NCI-H1417 (cell line): ENCODE results near the gene RALGAPB.
"Not testable (repeated sequence)": the region's sequence is repeated elsewhere in the genome, so short reads cannot be mapped to it uniquely, and the experiment has no call there.

Source experiments
- DNase-seq, 3 experiments: peaks; one replicate each; lab custom pipeline; 2025; lab: John Stamatoyannopoulos, UW

The RALGAPB gene

GRCh38 chr20:38497246-38497935 lies 24.7 kb downstream of the RALGAPB start:
- no peak for DNase-seq

DNA sequence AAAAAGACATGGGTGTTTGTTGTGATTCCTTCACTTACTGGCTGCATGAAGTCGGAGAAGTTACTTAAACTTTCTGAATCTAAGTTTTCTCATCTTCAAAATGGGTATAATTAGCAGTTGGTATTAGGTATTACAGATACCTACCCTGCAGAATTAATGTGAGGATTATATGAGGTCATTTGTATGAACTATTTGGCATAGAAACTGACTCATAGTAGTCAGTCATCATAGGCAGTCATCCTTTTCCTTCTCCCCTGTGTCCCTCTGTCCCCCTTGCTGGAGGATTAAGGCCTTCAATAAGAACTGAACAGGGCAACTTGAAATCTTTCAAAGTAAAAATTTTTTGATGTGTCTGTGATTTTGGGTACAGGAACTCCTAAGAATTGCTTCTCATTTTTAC lies 26.3 kb downstream of the RALGAPB start:
- no peak for DNase-seq

GRCh38 chr20:38499366-38499765 lies 26.7 kb downstream of the RALGAPB start:
- no peak for DNase-seq

DNA sequence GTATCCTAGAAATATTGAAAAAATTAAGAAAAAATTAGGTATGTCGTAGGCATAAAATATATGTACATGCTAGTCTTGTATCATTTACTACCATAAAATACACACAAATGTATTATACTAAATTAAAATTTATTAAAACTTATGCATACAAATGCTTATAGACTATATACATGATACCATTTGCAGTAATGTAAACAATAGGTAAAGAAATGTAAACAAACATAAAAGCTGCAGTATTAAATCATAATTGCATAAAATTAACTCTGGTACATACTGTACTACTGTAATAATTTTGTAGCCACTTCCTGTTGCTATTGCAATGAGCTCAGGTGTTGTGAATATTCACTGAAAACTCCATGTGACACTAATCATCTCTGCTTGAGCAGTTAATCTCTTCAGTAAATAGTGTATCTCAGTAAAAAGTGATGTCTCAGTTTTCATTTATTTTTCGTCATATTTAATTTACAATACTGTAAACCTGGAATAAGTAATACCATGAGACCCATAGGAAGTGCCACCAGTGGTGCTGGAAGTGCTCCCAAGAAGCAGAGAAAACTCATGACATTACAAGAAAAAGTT lies 29.3 kb downstream of the RALGAPB start:
- DNase-seq, result peak in 1 of 3 experiments; percentile 38

DNA sequence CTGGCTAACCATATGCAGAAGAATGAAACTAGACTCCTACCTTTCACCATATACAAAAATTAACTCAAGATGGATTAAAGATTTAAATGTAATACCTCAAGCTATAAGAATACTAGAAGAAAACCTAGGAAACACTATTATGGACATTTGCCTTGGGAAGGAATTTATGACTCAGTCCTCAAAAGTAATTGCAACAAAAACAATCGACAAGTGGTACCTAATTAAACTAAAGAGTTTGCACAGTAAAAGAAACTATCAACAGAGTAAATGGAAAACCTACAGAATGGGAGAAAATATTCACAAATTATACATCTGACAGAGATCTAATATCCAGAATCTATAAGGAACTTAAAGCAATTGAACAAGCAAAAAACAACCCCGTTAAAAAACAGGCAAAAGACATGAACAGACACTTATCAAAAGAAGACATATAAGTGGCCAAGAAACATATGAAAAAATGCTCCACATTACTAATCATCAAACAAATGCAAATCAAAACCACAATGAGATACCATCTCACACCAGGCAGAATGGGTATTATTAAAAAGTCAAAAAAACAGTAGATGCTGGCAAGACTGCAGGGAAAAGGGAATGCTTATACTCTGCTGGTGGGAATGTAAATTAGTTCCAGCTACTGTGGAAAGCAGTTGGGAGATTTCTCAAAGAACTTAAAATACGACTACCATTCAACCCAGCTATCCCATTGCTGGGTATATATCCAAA lies 31.9 kb downstream of the RALGAPB start:
- no peak for DNase-seq

- no peak for DNase-seq
Measured at GRCh38 chr20:38505091-38505455, 32.4 kb downstream of the RALGAPB start.

- DNase-seq, result not testable (repeated sequence)
Measured at GRCh38 chr20:38511726-38512125, 39.1 kb downstream of the RALGAPB start.

DNA sequence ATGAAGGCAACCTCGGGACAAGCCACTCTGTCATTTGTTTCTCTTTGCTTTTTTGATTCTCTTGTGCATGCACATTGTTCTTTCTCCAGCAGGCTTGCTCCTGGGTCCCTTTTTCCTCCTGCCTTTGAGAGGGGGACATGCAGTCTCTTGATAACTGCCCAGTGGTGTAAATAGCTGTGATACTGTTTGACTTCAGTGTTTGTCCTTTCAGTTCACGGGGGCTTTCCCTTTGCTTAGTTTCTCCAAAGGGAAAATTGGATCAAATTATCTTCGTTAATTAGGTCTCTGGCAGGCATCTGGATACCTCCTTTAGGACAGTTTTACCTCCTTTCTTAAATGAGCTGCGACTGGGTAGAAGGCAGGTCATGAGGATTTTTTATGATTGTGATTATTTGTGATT lies 41.5 kb downstream of the RALGAPB start:
- no peak for DNase-seq

- no peak for DNase-seq
Measured at GRCh38 chr20:38514947-38515346, 42.3 kb downstream of the RALGAPB start.

DNA sequence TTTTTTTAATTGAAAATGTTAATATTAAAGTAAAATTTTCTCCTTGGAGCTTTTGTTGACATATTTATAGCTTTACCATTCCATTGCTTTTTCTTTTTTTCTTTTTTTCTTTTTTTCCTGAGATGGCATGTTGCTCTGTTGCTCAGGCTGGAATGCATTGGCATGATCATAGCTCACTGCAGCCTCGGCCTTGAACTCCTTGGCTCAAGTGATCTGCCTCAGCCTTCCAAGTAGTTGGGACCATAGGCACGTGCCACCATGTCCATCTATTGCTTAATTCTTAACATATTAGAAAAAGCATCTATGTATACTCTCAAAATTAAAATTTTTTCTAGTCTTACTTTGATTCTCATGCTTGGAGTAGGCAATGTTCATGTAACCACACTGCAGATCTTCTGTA lies 43.0 kb downstream of the RALGAPB start:
- no peak for DNase-seq

DNA sequence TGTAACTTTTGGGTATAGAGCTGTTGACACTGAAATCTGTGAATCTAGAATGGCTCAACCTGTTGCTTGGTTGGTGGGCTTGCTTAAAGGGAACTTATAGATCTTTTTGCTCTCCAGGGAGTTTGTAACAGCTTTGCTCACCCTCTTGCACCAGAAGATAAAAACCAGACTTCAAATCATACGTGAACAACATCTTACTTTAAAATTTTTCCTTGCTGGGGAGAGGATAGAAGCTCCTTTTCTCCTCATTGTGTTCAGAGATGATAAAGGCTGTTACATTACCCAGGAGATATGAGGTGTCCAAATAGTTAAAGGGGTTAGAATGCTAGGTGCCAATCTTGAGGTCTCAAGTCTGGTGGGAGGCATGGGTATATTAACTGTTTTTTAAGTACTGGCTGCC lies 46.8 kb downstream of the RALGAPB start:
- no peak for DNase-seq

DNA sequence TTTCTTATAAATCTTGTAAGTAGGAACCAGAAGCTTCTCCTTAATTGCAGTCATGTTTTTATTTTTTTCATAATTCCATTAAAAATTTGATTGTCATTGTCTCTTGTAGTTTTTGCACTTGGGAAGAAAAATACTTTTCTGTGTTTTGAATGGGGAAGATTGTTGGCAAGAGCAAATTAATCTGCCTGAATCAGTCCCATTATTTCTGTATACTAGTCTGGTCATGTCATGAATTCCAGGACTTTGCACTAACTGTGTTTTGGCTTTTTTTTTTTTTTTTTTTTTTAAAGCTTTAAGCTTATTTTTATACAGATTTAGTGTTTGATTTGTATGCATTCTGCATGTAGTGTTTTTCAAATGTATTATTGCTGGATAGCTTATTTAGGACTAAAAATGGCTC lies 47.6 kb downstream of the RALGAPB start:
- no peak for DNase-seq

- no peak for DNase-seq
Measured at GRCh38 chr20:38523697-38524096, 51.1 kb downstream of the RALGAPB start.

DNA sequence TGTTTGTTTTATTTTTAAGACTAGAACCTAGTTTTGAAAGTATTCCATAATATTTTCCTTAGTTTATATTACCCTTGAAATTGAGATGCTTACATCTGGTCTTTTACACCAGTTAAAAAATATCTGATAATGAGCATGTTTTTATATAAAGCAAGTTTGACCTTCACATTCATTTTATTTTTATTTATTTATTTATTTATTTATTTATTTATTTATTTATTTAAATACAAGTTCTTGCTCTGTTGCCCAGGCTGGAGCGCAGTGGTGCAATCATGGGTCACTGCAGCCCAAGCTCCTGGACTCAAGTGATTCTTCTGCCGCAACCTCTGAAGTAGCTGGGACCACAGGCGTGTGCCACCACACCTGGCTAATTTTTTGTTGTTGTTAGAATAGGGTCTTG lies 55.5 kb downstream of the RALGAPB start:
- no peak for DNase-seq

GRCh38 chr20:38531021-38531420 lies 58.4 kb downstream of the RALGAPB start:
- DNase-seq, result no peak

- no peak for DNase-seq
Measured at GRCh38 chr20:38534756-38535155, 62.1 kb downstream of the RALGAPB start.

DNA sequence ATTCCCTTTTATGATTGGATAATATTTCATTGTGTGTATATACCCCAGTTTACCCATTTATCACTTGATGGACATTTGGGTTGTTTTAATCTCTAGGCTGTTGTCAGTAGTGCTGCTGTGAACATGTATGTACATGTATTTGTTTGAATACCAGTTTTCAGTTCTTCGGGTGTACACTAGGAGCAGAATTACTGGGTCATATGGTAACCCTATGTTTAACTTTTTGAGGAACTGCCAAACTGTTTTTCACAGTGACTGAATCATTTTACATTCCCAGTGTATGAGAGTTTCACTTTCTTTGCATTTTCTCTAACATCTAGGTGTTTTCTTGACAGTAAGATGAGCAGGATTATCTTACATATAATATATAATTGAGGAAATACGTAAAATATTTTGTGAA lies 63.7 kb downstream of the RALGAPB start:
- no peak for DNase-seq

DNA sequence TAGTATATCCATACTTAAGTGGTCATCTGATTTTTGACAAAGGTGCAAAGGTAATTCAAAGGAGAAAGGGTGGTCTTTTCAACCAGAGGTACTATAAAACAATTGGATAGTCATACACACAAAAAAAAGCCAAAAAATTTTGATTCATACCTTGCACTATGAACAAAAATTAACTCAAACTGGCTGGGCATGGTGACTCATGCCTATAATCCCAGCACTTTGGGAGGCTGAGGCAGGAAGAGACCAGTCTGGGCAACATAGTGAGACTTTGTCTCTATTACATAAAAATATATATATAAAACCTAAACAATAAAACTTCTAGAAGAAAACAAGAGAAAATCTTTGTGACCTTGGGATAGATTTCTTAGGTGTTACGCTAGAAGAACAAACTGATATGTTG lies 64.5 kb downstream of the RALGAPB start:
- DNase-seq, result no peak

DNA sequence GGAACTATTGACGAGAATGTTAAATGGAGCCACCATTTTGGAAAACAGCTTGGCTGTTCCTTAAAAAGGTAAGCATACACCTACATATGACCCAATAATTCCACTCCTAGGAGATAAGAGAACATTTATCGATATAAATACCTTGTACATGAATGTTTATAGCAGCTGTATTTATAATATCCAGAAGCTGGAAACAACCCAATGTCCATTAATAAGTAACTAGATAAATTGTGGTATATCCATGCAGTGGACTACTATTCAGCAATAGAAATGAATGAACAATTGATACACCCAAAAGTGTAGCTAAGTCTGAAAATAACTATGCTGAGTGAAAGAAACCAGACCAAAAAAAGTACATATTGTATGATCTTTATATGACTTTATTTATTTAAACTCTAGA lies 66.1 kb downstream of the RALGAPB start:
- no peak for DNase-seq

DNA sequence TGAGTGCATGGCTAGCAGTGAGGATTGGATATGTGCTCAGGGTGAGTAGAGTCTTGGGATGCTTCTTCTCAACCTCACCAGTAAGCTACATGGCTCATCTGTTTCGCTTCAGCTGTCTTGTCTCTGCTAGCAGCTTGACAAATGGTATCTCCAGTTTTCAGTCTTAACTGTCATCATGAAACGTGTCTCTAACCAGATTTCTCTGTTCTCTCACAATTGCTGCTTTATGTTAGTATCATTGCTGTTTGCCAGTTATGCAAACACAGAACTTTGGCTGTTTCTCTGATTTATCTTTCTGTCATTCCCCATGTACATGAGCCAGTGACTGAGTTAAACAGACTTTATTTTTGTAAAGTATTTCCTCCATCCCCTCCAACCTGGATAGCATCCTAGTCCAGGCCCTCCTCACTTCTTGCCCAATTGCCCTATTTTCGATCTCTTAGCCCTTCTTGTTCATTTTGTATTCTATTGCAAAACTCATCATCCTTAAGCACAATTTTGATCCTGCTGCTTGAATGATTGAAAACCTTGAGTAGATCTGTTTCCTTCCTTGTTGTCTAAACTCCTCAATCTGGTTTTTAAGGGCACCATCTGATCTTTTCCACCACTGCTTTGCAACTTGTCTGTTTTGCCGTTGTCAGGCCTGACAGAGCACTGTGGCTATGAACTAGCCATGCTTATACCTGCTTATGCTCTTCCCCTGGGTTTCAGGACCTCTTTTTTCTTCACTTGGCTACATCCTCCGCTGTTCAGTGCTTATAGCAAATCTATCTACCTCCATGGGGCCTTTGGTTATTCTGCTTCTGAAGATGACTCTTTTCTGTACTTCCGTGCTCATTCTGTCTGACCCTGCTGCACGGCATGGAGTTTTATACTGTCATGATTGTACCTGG lies 70.6 kb downstream of the RALGAPB start:
- no peak for DNase-seq

DNA sequence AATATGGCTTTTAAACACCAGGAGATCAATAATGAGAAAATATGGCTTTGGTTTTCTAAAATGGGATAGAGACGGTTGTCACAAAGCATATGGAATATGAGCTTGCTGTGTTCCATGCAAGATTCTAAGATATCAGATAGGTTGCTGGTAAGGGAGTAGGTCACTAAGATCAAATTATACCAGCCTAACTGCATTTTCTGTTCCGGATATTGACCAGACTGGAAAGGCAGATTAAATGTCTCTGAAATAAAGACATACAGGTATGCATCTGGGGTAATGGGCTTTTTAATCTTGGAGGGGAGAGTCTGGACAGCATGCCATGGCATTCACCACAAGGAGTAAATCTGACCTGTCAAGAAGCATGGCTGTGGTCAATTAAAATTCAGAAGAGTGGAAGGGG lies 73.1 kb downstream of the RALGAPB start:
- DNase-seq, result no peak

- DNase-seq, result no peak
Measured at GRCh38 chr20:38547288-38548085, 74.8 kb downstream of the RALGAPB start.
